AG04450 (cell line): ENCODE results near the gene CA7. TPM values are rescaled to one million over a fixed set of nuclear protein-coding genes. Genes with fewer than 3 reads are reported as not detected.

Source experiments
- CTCF ChIA-PET: fragments of 300-600, 350-600 bp; formaldehyde crosslinking; extraction: SDS; loops from one replicate; lab custom pipeline; 2022; ENCODE audit warnings: antibody characterized with exemption, inconsistent platforms; lab: Charles Lee
- POLR2A ChIA-PET: fragments of 350-600 bp; formaldehyde crosslinking; extraction: SDS; loops from one replicate; lab custom pipeline; 2021; ENCODE audit warnings: antibody characterized with exemption, inconsistent platforms; lab: Yijun Ruan, JAX
- DNase-seq: peaks from one replicate; pipeline ENCODE4 v3.0.0-alpha.2; 2011; ENCODE audit warnings: low read depth, low spot score
- H3K27ac ChIP-seq: one replicate; pipeline ENCODE4 v1.5.1; 2012; ENCODE audit warnings: low read depth, low read length, control low read depth
- H3K27me3 ChIP-seq: one replicate; pipeline ENCODE4 v1.6.0; 2012; ENCODE audit warnings: low read length; ENCODE audit not compliant: control insufficient read depth, insufficient read depth
- H3K4me3 ChIP-seq: 2 replicates; pipeline ENCODE4 v1.5.1; 2011; ENCODE audit warnings: mild to moderate bottlenecking, low read depth, low read length, control low read depth
- H3K9me3 ChIP-seq: 2 replicates; pipeline ENCODE4 v1.5.1; 2012; ENCODE audit warnings: low read length; ENCODE audit not compliant: control insufficient read depth, insufficient read depth
- polyA plus RNA-seq: library from polyadenylated mRNA; depleted of rRNA; stranded (reverse); fragments of >200 nt; gene quantifications from 2 replicates; pipeline ENCODE4 v1.2.3, GENCODE V29; 2011
- TF ChIP-seq, protein P1 (sequence below): IDR thresholded peaks from 2 replicates; pipeline ENCODE4 v1.5.1; 2011; ENCODE audit warnings: low read depth, low read length, control low read depth, inconsistent platforms

CA7 gene
- polyA plus RNA-seq, 1 experiment = not detected

GRCh38 chr16:66847533-66848067 lies 3.4 kb downstream of the CA7 start:
- DNase-seq = no peak
- peaks cover 67% of the 10 kb centered on the region for H3K27me3 ChIP-seq
- TF ChIP-seq, protein P1, sequence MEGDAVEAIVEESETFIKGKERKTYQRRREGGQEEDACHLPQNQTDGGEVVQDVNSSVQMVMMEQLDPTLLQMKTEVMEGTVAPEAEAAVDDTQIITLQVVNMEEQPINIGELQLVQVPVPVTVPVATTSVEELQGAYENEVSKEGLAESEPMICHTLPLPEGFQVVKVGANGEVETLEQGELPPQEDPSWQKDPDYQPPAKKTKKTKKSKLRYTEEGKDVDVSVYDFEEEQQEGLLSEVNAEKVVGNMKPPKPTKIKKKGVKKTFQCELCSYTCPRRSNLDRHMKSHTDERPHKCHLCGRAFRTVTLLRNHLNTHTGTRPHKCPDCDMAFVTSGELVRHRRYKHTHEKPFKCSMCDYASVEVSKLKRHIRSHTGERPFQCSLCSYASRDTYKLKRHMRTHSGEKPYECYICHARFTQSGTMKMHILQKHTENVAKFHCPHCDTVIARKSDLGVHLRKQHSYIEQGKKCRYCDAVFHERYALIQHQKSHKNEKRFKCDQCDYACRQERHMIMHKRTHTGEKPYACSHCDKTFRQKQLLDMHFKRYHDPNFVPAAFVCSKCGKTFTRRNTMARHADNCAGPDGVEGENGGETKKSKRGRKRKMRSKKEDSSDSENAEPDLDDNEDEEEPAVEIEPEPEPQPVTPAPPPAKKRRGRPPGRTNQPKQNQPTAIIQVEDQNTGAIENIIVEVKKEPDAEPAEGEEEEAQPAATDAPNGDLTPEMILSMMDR = no peak
- no peak overlapping the region for H3K4me3 ChIP-seq
- no peaks in the 10 kb centered on the region for H3K9me3 ChIP-seq
- ChIA-PET CTCF (interaction anchor here (0.9 to 11.7 kb wide), 3 partner anchors 16 to 25 kb away, joined by 3 to 97 read pairs (median 24); partner anchors contain the start of gene NAE1), POLR2A (no interaction called here)
- no peak overlapping the region for H3K27ac ChIP-seq

DNA sequence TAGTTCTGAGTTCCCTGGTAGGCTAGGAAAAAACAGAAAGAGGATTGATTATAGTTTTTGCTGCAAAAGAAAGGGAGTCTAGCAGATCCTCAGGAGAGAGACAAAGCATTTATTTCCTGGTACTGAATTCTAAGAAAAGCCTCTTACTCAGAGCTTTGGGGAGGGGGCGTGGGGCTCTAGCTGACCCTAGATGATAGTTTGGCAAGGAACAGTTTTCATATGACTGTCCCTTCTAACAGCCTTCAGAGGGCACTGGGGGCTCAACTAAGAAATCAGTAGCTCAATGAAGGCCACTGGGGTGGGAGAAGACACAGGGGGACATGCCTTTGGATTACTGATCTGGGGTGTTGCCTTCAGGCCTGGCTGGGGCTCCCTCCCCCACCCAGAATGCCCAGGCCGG lies 4.0 kb downstream of the CA7 start:
- CTCF ChIA-PET = interaction anchor here (0.6 to 11.7 kb wide), 3 partner anchors 17 to 315 kb away, joined by 3 to 97 read pairs (median 3); partner anchors contain the start of gene NAE1
- Histone ChIP-seq H3K9me3 (no peaks in the 10 kb centered on the region), H3K27ac (no peak overlapping the region), H3K27me3 (peaks cover 62% of the 10 kb centered on the region), H3K4me3 (no peak overlapping the region)
- no peak for DNase-seq
- TF ChIP-seq, protein P1 = no peak
- POLR2A ChIA-PET = no interaction called here

DNA sequence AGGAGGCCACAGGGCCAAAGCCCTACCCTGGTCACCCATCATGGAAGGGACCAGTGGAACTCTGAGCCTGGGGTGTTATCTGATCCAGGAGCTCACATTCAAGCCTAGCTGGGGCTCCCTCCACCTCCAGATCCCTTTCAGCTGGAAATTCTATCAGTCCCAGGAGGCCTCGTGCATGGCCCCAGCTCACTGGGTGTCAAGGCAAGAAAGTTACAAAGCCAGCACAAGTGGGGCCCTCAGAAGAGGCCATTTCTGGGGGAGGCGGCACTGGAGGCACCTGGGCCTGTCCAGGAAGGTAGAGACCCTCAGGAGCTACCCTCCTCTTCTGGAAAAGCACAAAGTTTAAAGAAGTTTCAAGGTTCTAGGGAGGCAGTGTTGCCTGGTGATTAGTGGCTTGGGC lies 4.8 kb downstream of the CA7 start:
- H3K4me3 ChIP-seq = no peak overlapping the region
- CTCF ChIA-PET = interaction anchor here (0.7 to 11.7 kb wide), 5 partner anchors 18 to 444 kb away, joined by 3 to 97 read pairs (median 4); partner anchors contain the start of gene NAE1
- no peak overlapping the region for H3K27ac ChIP-seq
- H3K27me3 ChIP-seq = peaks cover 54% of the 10 kb centered on the region
- DNase-seq = no peak
- TF ChIP-seq, protein P1 = no peak
- H3K9me3 ChIP-seq = no peaks in the 10 kb centered on the region
- POLR2A ChIA-PET = no interaction called here

DNA sequence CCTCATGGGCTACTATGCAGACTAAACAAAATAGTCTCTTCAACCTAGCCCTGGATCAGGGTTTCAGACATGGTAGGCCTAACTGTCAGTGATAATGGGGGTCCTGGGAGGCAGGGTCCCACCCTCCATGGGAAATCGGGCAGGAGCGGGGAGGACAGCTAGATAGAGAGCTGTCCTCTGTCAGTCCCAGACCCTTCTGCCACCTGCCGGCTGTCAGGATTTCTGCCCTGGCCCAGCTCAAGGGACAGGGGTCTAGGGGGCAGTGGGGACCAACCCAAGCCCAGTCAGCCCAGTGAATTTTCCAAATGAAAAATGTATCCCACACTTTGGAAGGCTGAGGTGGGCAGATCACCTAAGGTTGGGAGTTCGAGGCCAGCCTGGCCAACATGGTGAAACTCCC lies 5.3 kb downstream of the CA7 start:
- Histone ChIP-seq H3K9me3 (no peaks in the 10 kb centered on the region), H3K4me3 (no peak overlapping the region), H3K27me3 (peaks cover 49% of the 10 kb centered on the region), H3K27ac (no peak overlapping the region)
- CTCF ChIA-PET = interaction anchor here (0.7 to 11.7 kb wide), 5 partner anchors 18 to 444 kb away, joined by 3 to 97 read pairs (median 4); partner anchors contain the start of gene NAE1
- no peak for DNase-seq
- TF ChIP-seq, protein P1 = no peak
- POLR2A ChIA-PET = no interaction called here

DNA sequence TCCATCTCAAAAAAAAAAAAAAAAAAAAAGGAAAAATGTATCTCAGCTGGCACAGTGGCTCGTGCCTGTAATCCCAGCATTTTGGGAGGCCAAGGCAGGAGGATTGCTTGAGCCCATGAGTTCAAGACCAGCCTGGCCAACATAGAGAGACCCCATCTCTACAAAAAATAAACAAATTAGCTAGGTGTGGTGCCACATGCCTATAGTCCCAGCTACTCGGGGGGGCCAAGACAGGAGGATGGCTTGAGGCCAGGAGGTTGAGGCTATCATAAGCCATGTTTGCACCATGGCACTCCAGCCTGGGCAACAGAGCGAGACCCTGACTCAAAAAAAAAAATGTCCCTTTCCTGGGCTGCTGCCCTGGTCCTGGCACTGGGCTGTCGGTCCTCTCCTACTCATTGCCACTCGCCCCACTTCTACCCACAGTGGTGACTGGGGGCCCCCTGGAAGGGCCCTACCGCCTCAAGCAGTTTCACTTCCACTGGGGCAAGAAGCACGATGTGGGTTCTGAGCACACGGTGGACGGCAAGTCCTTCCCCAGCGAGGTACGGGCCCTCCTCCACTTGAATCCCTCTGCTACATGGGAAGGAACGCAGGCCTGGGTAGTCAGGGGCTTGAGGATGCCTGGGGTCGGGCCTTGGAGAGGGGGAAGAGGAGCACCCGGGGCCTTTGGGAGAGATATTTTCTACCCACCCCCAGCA lies 6.1 kb downstream of the CA7 start:
- no peak overlapping the region for H3K27ac ChIP-seq
- H3K9me3 ChIP-seq = no peaks in the 10 kb centered on the region
- CTCF ChIA-PET = interaction anchor here (1.2 to 11.7 kb wide), 3 partner anchors 18 to 23 kb away, joined by 3 to 97 read pairs (median 10); partner anchors contain the start of gene NAE1
- no peak overlapping the region for H3K4me3 ChIP-seq
- TF ChIP-seq, protein P1 = no peak
- H3K27me3 ChIP-seq = peaks cover 47% of the 10 kb centered on the region
- POLR2A ChIA-PET = no interaction called here
- DNase-seq = no peak
